RKO (cell line): Measurements from ENCODE around the gene ARGFX.
"Not testable (repeated sequence)": the region's sequence is repeated elsewhere in the genome, so short reads cannot be mapped to it uniquely, and the experiment has no call there.

Experiments used
- DNase-seq: peaks from one replicate; pipeline ENCODE4 v3.0.0-alpha.2; 2016; ENCODE audit warnings: low spot score

ARGFX gene

GRCh38 chr3:121599900-121600299 is 32.2 kb downstream of the ARGFX start:
- not testable (repeated sequence) for DNase-seq

DNA sequence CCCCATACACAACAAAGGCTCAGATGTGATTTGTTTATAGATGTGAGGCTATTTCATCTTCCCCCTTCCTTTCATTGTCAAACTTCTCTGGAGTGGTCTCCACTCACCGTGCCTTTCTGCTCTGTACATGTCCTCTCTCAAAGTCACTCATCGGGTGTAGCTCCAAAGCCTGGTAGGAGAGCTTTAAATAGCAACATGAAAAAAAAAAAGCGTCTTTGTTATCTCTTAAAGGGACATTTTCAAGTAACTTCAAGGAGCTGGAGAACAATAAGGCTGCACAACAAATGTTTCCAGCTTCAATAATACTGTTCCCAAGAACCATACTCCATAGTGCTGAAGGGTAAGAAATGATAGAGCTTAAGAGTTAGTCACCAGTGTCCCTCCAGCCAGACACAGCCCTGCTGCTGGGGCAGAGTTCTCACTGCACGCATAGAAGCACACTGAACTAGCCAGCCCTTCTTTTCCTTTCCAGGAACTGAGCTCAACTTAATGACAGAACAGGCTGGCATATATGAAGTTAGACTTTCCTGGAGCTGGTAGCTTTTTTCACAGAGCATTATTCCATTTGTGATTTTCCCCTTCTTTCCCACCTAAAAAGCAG is 33.6 kb downstream of the ARGFX start:
- DNase-seq: no peak

DNA sequence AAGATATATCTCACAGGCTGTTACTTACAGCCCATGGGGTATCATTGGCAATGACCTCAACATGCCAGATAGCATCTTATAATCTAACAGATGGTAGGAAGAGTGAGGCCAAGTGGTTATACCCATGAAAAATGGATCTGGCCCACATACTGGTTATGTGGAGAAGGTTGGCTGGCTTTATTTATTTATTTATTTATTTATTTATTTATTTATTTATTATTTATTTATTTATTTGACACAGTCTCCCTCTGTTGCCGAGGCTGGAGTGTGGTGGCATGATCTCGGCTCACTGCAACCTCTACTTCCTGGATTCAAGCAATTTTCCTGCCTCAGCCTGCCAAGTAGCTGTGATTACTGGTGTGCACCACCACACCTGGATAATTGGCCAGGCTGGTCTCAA is 37.0 kb downstream of the ARGFX start:
- DNase-seq: no peak

GRCh38 chr3:121606106-121606505 is 38.4 kb downstream of the ARGFX start:
- DNase-seq: no peak
